ENCODE results near the gene FOSB.
A peak's percentile ranks its signal among the peaks of the same experiment; 100 is the strongest.

Gene FOSB

DNA sequence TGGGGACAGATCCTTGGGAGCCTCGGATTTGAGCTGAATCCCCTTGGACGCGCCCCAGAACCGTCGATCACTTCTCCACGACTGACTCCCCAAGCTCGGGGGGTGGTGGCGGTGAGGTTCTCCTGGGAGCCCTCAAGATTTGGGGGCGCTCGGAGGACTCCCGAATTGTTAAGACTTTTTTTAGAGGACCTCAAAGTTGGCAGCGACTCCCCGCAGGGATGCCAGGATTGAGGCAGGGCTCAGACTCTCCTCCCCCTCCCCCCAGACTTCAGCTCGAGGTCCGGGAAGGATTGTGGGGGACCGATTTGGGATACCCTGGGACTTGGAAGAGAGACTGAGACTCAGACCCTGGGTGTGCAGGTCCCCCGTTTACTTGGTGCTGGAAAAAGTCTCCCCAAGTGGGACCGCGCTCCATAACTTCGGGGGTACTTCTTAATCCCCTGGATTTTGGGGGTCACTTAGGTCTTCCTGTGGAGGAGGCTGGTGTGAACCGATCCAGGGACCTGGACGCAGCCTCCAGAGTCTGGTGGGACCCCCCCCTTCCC, 40.1 kb downstream of the FOSB start:
- no peak overlapping the region for H2BK15ac ChIP-seq (ENCODE audit: low read depth, poor library complexity, severe bottlenecking)
- H3K4me2 ChIP-seq (ENCODE audit: low read length, poor library complexity, severe bottlenecking): peak overlapping the region; percentile 72
- H2AFZ ChIP-seq (ENCODE audit: low read depth, low read length): no peak overlapping the region
- peak overlapping the region; percentile 80 to 88 for H3K4me3 ChIP-seq (ENCODE audit: insufficient read depth in 1 of 2, low read depth in 1 of 2, low read length in 2 of 2)
- peak overlapping the region in 1 of 2 experiments; percentile 52 for H3K4ac ChIP-seq (ENCODE audit: low read depth in 1 of 2, low read length in 2 of 2)
- peak; percentile 28 for DNase-seq
- no peak overlapping the region for H4K91ac ChIP-seq (ENCODE audit: low read length)
- no peaks in the 10 kb centered on the region for H3K9me3 ChIP-seq (ENCODE audit: control insufficient read depth, low read length)
- peak overlapping the region; percentile 75 for H2BK5ac ChIP-seq (ENCODE audit: low read depth, low read length, poor library complexity, severe bottlenecking)
- no peak overlapping the region for H2AK5ac ChIP-seq (ENCODE audit: low read length, severe bottlenecking)
- peak overlapping the region; percentile 84 for H3K27ac ChIP-seq (ENCODE audit: low read length, poor library complexity, severe bottlenecking)
- 0% methylated on average over 17 of the region's 22 CpGs for WGBS
- H3K23ac ChIP-seq (ENCODE audit: low read length in 2 of 2): no peak overlapping the region
- H3K9ac ChIP-seq (ENCODE audit: low read length): peak overlapping the region; percentile 90
- peak overlapping the region; percentile 93 for H2BK120ac ChIP-seq (ENCODE audit: low read depth, low read length)
- H3K36me3 ChIP-seq (ENCODE audit: control insufficient read depth in 1 of 2, insufficient read depth in 2 of 2, low read depth in 1 of 2, low read length in 2 of 2): peaks cover 0 to 1% of the 10 kb centered on the region in 2 experiments
- peaks cover 13% of the 10 kb centered on the region for H3K4me1 ChIP-seq (ENCODE audit: control insufficient read depth, insufficient read depth, low read depth, low read length)
- H3K14ac ChIP-seq (ENCODE audit: low read length in 2 of 2): peak overlapping the region in 1 of 2 experiments; percentile 90
- peak overlapping the region in 1 of 2 experiments; percentile 2 for H2BK12ac ChIP-seq (ENCODE audit: low read length in 2 of 2)
- no peak overlapping the region for H4K8ac ChIP-seq (ENCODE audit: low read length)
- peak overlapping the region; percentile 25 to 89 for H3K18ac ChIP-seq (ENCODE audit: low read depth in 1 of 2, low read length in 2 of 2)
- no peaks in the 10 kb centered on the region for H3K27me3 ChIP-seq (ENCODE audit: control insufficient read depth in 1 of 2, insufficient read depth in 1 of 2, low read length in 2 of 2)
- H3K79me1 ChIP-seq (replicated peaks; ENCODE audit: low read length, poor library complexity, severe bottlenecking): peaks cover 2% of the 10 kb centered on the region

DNA sequence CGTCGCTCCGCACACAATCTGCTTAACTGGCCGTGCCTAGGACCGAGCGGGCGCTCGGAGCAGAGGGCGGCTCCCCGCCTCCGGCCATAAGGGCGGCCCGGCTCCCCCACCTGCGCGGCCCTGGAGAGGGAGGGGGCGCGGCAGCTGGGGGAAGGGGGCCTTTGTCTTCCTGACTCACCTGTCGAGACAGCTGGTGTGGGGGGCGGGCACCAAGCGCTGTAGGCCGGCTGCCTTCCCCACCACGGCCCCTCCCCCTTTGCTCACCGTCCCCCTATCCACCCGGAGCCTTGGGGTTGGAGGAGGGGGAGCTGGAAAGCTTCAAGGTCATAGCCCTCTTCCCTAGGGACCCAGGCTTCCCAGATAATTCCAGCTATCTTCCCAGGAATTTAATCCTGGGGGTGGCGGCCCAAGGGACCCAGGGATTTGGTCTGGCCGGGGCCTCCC, 40.6 kb downstream of the FOSB start:
- 0% methylated on average over 2 of the region's 26 CpGs for WGBS
- H4K8ac ChIP-seq (ENCODE audit: low read length): no peak overlapping the region
- H3K4me3 ChIP-seq (ENCODE audit: insufficient read depth in 1 of 2, low read depth in 1 of 2, low read length in 2 of 2): peak overlapping the region; percentile 80 to 88
- H3K9me3 ChIP-seq (ENCODE audit: control insufficient read depth, low read length): no peaks in the 10 kb centered on the region
- H3K23ac ChIP-seq (ENCODE audit: low read length in 2 of 2): no peak overlapping the region
- H3K79me1 ChIP-seq (replicated peaks; ENCODE audit: low read length, poor library complexity, severe bottlenecking): peaks cover 2% of the 10 kb centered on the region
- no peak overlapping the region for H2AFZ ChIP-seq (ENCODE audit: low read depth, low read length)
- peak overlapping the region; percentile 25 to 86 for H3K18ac ChIP-seq (ENCODE audit: low read depth in 1 of 2, low read length in 2 of 2)
- peak overlapping the region; percentile 41 to 52 for H3K4ac ChIP-seq (ENCODE audit: low read depth in 1 of 2, low read length in 2 of 2)
- peaks cover 13% of the 10 kb centered on the region for H3K4me1 ChIP-seq (ENCODE audit: control insufficient read depth, insufficient read depth, low read depth, low read length)
- peak overlapping the region; percentile 84 for H3K27ac ChIP-seq (ENCODE audit: low read length, poor library complexity, severe bottlenecking)
- peak overlapping the region; percentile 65 for H2BK120ac ChIP-seq (ENCODE audit: low read depth, low read length)
- peak overlapping the region in 1 of 2 experiments; percentile 66 for H3K14ac ChIP-seq (ENCODE audit: low read length in 2 of 2)
- peaks cover 0 to 4% of the 10 kb centered on the region in 2 experiments for H3K36me3 ChIP-seq (ENCODE audit: control insufficient read depth in 1 of 2, insufficient read depth in 2 of 2, low read depth in 1 of 2, low read length in 2 of 2)
- H3K4me2 ChIP-seq (ENCODE audit: low read length, poor library complexity, severe bottlenecking): peak overlapping the region; percentile 72
- H2BK15ac ChIP-seq (ENCODE audit: low read depth, poor library complexity, severe bottlenecking): peak overlapping the region; percentile 71
- H2AK5ac ChIP-seq (ENCODE audit: low read length, severe bottlenecking): peak overlapping the region; percentile 37
- peak overlapping the region; percentile 3 for H2BK5ac ChIP-seq (ENCODE audit: low read depth, low read length, poor library complexity, severe bottlenecking)
- H3K27me3 ChIP-seq (ENCODE audit: control insufficient read depth in 1 of 2, insufficient read depth in 1 of 2, low read length in 2 of 2): no peaks in the 10 kb centered on the region
- H2BK12ac ChIP-seq (ENCODE audit: low read length in 2 of 2): peak overlapping the region in 1 of 2 experiments; percentile 2
- peak overlapping the region; percentile 90 for H3K9ac ChIP-seq (ENCODE audit: low read length)
- peak overlapping the region; percentile 23 for H4K91ac ChIP-seq (ENCODE audit: low read length)
- DNase-seq: peak; percentile 46

DNA sequence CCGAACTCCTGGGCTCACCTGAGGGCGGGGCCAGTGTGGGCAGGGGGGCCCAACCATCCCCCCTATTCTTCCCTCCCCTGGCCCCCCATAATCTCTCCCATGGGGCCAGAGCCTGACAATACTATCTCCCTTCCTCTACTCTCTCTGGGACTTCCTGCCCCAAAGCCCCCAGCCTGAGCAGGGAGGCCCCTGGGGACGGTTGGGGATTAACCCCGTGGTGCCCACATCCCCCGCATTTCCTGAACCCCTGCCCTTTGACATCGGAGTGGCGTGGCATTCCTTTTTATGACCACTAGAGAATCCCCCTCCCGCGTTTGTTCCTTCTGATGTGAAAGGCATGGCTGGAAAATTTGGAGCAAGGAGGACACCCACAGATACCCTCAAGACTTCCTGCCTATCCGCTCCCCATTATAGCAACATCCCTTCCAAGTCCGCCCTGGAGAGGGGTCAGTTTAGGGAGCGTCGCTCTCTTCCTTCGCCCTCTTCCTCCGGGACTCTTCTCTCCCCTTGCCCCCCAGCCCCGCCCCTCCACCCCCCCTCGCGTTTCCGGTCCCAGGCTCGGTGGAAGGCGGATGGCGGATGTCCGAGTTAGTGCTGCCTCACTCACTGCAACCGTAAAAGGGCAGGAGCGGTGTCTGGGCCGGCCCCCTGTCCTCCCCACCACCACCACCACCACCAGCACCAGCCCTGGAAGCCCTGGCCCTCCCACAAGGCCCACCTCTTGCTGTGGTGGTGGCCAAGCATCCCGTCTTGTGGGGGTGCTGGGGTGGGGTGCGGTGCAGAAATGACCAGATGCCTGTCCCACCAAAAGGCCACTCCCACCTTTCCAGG, 41.3 kb downstream of the FOSB start:
- Histone ChIP-seq H2BK15ac (ENCODE audit: low read depth, poor library complexity, severe bottlenecking) (peak overlapping the region; percentile 71), H2BK5ac (ENCODE audit: low read depth, low read length, poor library complexity, severe bottlenecking) (peak overlapping the region; percentile 71), H2AK5ac (ENCODE audit: low read length, severe bottlenecking) (peak overlapping the region; percentile 37), H3K27me3 (ENCODE audit: control insufficient read depth in 1 of 2, insufficient read depth in 1 of 2, low read length in 2 of 2) (no peaks in the 10 kb centered on the region), H3K36me3 (ENCODE audit: control insufficient read depth in 1 of 2, insufficient read depth in 2 of 2, low read depth in 1 of 2, low read length in 2 of 2) (peaks cover 0 to 4% of the 10 kb centered on the region in 2 experiments), H3K4me1 (ENCODE audit: control insufficient read depth, insufficient read depth, low read depth, low read length) (peaks cover 16% of the 10 kb centered on the region), H4K8ac (ENCODE audit: low read length) (peak overlapping the region; percentile 66), H4K91ac (ENCODE audit: low read length) (peak overlapping the region; percentile 93), H3K4me2 (ENCODE audit: low read length, poor library complexity, severe bottlenecking) (peak overlapping the region; percentile 72), H2BK120ac (ENCODE audit: low read depth, low read length) (peak overlapping the region; percentile 65), H2BK12ac (ENCODE audit: low read length in 2 of 2) (peak overlapping the region; percentile 31 to 88), H3K18ac (ENCODE audit: low read depth in 1 of 2, low read length in 2 of 2) (peak overlapping the region; percentile 25 to 90), H3K4me3 (ENCODE audit: insufficient read depth in 1 of 2, low read depth in 1 of 2, low read length in 2 of 2) (peak overlapping the region; percentile 80 to 88), H3K27ac (ENCODE audit: low read length, poor library complexity, severe bottlenecking) (peak overlapping the region; percentile 80), H3K79me1 (replicated peaks; ENCODE audit: low read length, poor library complexity, severe bottlenecking) (peaks cover 2% of the 10 kb centered on the region), H3K4ac (ENCODE audit: low read depth in 1 of 2, low read length in 2 of 2) (peak overlapping the region; percentile 59 to 64), H3K23ac (ENCODE audit: low read length in 2 of 2) (peak overlapping the region in 1 of 2 experiments; percentile 34), H3K9ac (ENCODE audit: low read length) (peak overlapping the region; percentile 90), H2AFZ (ENCODE audit: low read depth, low read length) (no peak overlapping the region), H3K9me3 (ENCODE audit: control insufficient read depth, low read length) (no peaks in the 10 kb centered on the region), H3K14ac (ENCODE audit: low read length in 2 of 2) (peak overlapping the region in 1 of 2 experiments; percentile 79)
- DNase-seq: peak; percentile 80
- 2% methylated on average over 23 of the region's 28 CpGs for WGBS

- H2BK15ac ChIP-seq (ENCODE audit: low read depth, poor library complexity, severe bottlenecking): no peak overlapping the region
- H3K79me1 ChIP-seq (replicated peaks; ENCODE audit: low read length, poor library complexity, severe bottlenecking): peaks cover 2% of the 10 kb centered on the region
- peak overlapping the region; percentile 93 for H4K91ac ChIP-seq (ENCODE audit: low read length)
- peak overlapping the region; percentile 66 for H3K27ac ChIP-seq (ENCODE audit: low read length, poor library complexity, severe bottlenecking)
- peak overlapping the region; percentile 48 for H2BK5ac ChIP-seq (ENCODE audit: low read depth, low read length, poor library complexity, severe bottlenecking)
- no peak overlapping the region for H3K23ac ChIP-seq (ENCODE audit: low read length in 2 of 2)
- WGBS: 23% methylated on average over 2 of the region's 3 CpGs
- H3K27me3 ChIP-seq (ENCODE audit: control insufficient read depth in 1 of 2, insufficient read depth in 1 of 2, low read length in 2 of 2): no peaks in the 10 kb centered on the region
- H3K4me3 ChIP-seq (ENCODE audit: insufficient read depth in 1 of 2, low read depth in 1 of 2, low read length in 2 of 2): peak overlapping the region; percentile 53 to 71
- peak overlapping the region; percentile 66 for H4K8ac ChIP-seq (ENCODE audit: low read length)
- H3K9ac ChIP-seq (ENCODE audit: low read length): peak overlapping the region; percentile 70
- H3K9me3 ChIP-seq (ENCODE audit: control insufficient read depth, low read length): no peaks in the 10 kb centered on the region
- H3K4me2 ChIP-seq (ENCODE audit: low read length, poor library complexity, severe bottlenecking): peak overlapping the region; percentile 59
- peaks cover 0 to 8% of the 10 kb centered on the region in 2 experiments for H3K36me3 ChIP-seq (ENCODE audit: control insufficient read depth in 1 of 2, insufficient read depth in 2 of 2, low read depth in 1 of 2, low read length in 2 of 2)
- peak overlapping the region; percentile 39 for H2BK120ac ChIP-seq (ENCODE audit: low read depth, low read length)
- H3K4me1 ChIP-seq (ENCODE audit: control insufficient read depth, insufficient read depth, low read depth, low read length): peaks cover 18% of the 10 kb centered on the region
- H2AK5ac ChIP-seq (ENCODE audit: low read length, severe bottlenecking): peak overlapping the region; percentile 1
- H3K4ac ChIP-seq (ENCODE audit: low read depth in 1 of 2, low read length in 2 of 2): peak overlapping the region; percentile 59 to 64
- H2AFZ ChIP-seq (ENCODE audit: low read depth, low read length): no peak overlapping the region
- peak; percentile 23 for DNase-seq
- peak overlapping the region in 1 of 2 experiments; percentile 78 for H3K14ac ChIP-seq (ENCODE audit: low read length in 2 of 2)
- peak overlapping the region; percentile 31 to 54 for H2BK12ac ChIP-seq (ENCODE audit: low read length in 2 of 2)
- H3K18ac ChIP-seq (ENCODE audit: low read depth in 1 of 2, low read length in 2 of 2): peak overlapping the region; percentile 14 to 81
These were observed 41.9 kb downstream of the FOSB start for GRCh38 chr19:45509692-45510015.

All from mesenchymal stem cell (in vitro differentiated cells and primary cell).